Measurements from ENCODE around the gene UBE2E2.

Gene UBE2E2

DNA sequence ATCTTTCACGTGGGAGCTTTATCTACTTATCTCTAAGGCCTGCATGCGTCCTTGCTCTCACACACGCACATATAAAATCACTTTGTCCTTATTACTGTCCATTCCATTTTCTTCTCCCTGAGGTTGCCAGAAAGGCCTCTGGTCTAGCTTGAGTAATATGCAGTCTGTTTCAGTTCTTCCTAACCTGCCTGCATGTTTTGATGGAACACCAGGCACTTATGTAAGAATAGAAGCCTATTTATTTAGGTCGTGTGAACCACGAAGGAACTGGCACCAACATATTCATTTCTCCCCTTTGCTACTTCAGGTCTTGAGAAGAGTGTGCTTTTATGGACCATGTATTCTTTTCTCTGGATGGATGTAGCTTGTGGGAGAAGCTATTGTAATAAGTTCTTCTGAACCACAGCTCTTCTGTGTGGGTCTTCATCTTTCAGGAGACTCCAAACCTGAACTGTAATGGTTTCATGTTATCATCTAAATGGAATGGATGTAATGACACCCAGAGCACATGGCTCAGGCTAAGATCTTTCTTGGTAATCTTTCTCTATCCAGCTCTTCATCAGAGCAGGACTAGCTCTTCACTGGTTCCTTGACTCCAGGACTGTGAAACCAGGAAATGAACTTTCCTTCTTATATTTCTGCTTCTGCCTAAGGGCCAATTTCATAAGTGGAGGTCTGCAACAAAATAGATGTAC, 53.8 kb downstream of the UBE2E2 start:
- no peaks in the 10 kb centered on the region for H3K9me3 ChIP-seq (ENCODE audit: control insufficient read depth, low read length)
- no peak for DNase-seq (ENCODE audit: low read depth)
- H3K4me3 ChIP-seq (ENCODE audit: low read length) = no peak overlapping the region
- no peaks in the 10 kb centered on the region for H3K36me3 ChIP-seq (ENCODE audit: control insufficient read depth, insufficient read depth, low read length, severe bottlenecking)
- no peaks in the 10 kb centered on the region for H3K27me3 ChIP-seq (replicated peaks; ENCODE audit: control insufficient read depth, insufficient read depth, low read length)
- H3K4me1 ChIP-seq (ENCODE audit: control insufficient read depth, insufficient read depth, low read length) = no peaks in the 10 kb centered on the region
- no peak overlapping the region for H3K9ac ChIP-seq (ENCODE audit: low read length)

DNA sequence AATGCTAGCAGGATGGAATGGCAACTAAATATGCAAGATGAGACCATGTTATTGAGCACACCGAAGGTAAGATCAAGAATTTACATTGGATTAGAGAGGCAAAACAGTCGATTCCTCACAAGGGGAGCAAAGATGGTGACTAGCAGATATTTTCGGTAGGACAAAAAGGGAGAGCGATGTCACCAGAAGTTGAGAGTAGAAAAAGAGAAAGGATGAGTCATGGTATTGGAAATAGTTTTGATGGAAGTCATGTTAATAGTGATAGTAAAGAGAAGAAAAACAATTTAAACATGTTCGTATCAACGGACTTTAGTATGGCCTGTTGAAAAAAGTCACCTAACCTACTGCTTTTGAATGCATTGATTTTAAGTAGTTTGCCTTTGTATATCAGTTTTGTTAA, 55.0 kb downstream of the UBE2E2 start:
- DNase-seq (ENCODE audit: low read depth) = no peak
- no peaks in the 10 kb centered on the region for H3K4me1 ChIP-seq (ENCODE audit: control insufficient read depth, insufficient read depth, low read length)
- no peaks in the 10 kb centered on the region for H3K27me3 ChIP-seq (replicated peaks; ENCODE audit: control insufficient read depth, insufficient read depth, low read length)
- no peak overlapping the region for H3K4me3 ChIP-seq (ENCODE audit: low read length)
- no peak overlapping the region for H3K9ac ChIP-seq (ENCODE audit: low read length)
- no peaks in the 10 kb centered on the region for H3K36me3 ChIP-seq (ENCODE audit: control insufficient read depth, insufficient read depth, low read length, severe bottlenecking)
- no peaks in the 10 kb centered on the region for H3K9me3 ChIP-seq (ENCODE audit: control insufficient read depth, low read length)

DNA sequence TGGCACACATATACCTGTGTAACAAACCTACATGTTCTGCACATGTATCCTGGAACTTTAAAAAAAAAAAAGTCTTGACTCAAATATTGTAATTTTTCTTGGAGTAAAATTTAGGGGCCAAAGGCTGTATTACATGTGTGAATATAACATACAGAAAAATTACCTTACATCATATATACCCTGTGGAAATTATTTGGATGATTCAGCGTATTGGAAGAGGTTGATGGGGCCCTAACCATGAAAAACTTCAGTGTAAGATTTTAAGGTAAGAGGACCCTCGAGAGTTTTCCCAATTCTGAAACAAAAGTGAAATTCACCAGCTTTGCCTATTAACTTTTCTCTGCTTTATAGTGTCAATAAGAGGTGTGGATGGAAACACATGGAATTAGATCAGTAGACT, 56.4 kb downstream of the UBE2E2 start:
- Histone ChIP-seq H3K4me1 (ENCODE audit: control insufficient read depth, insufficient read depth, low read length) (peaks cover 8% of the 10 kb centered on the region), H3K9ac (ENCODE audit: low read length) (no peak overlapping the region), H3K27me3 (replicated peaks; ENCODE audit: control insufficient read depth, insufficient read depth, low read length) (no peaks in the 10 kb centered on the region), H3K4me3 (ENCODE audit: low read length) (no peak overlapping the region), H3K36me3 (ENCODE audit: control insufficient read depth, insufficient read depth, low read length, severe bottlenecking) (no peaks in the 10 kb centered on the region), H3K9me3 (ENCODE audit: control insufficient read depth, low read length) (no peaks in the 10 kb centered on the region)
- DNase-seq (ENCODE audit: low read depth) = no peak

DNA sequence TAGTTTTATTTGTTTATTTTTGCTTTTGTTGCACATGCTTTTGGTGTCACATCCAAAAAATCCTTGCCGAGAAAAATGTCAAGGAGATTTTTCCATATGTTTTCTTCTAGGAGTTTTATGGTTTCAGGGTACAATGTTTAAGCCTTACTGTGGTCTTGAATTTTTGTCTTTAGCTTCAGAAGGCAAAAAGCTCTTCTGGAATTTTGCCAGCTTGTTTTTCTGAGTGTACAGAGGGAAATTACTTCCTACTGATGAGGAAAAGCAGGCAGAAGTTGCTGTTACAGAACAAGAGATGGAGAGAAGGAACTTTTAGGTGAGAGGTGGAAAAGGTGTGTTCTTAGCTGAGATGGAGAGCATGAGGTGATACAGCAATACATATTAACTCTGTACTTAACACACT, 59.6 kb downstream of the UBE2E2 start:
- Histone ChIP-seq H3K27me3 (replicated peaks; ENCODE audit: control insufficient read depth, insufficient read depth, low read length) (no peaks in the 10 kb centered on the region), H3K36me3 (ENCODE audit: control insufficient read depth, insufficient read depth, low read length, severe bottlenecking) (no peaks in the 10 kb centered on the region), H3K4me1 (ENCODE audit: control insufficient read depth, insufficient read depth, low read length) (peaks cover 13% of the 10 kb centered on the region), H3K4me3 (ENCODE audit: low read length) (no peak overlapping the region), H3K9me3 (ENCODE audit: control insufficient read depth, low read length) (no peaks in the 10 kb centered on the region), H3K9ac (ENCODE audit: low read length) (no peak overlapping the region)
- DNase-seq (ENCODE audit: low read depth) = peak; percentile 12

DNA sequence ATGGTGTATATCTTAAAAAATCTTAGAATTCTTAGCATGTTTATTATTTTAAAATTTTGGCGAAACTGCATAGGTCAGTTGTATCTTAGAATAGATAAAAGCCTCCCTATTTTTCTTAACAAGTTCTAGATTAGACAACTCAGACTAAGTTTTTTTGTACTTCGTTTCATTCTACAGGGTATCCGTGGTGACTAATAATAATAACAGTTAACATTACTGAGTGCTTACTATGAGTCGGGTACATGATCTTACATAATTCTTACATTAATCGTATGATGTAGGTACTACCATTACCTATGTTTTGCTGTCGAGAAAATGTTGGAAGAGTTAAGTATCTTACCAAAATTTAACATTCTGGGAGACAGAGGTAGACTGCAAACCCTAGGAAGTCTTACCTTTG, 60.7 kb downstream of the UBE2E2 start:
- Histone ChIP-seq H3K4me3 (ENCODE audit: low read length) (peak overlapping the region; percentile 17), H3K9ac (ENCODE audit: low read length) (no peak overlapping the region), H3K27me3 (replicated peaks; ENCODE audit: control insufficient read depth, insufficient read depth, low read length) (no peaks in the 10 kb centered on the region), H3K36me3 (ENCODE audit: control insufficient read depth, insufficient read depth, low read length, severe bottlenecking) (no peaks in the 10 kb centered on the region), H3K9me3 (ENCODE audit: control insufficient read depth, low read length) (no peaks in the 10 kb centered on the region), H3K4me1 (ENCODE audit: control insufficient read depth, insufficient read depth, low read length) (peaks cover 13% of the 10 kb centered on the region)
- DNase-seq (ENCODE audit: low read depth) = peak; percentile 29

DNA sequence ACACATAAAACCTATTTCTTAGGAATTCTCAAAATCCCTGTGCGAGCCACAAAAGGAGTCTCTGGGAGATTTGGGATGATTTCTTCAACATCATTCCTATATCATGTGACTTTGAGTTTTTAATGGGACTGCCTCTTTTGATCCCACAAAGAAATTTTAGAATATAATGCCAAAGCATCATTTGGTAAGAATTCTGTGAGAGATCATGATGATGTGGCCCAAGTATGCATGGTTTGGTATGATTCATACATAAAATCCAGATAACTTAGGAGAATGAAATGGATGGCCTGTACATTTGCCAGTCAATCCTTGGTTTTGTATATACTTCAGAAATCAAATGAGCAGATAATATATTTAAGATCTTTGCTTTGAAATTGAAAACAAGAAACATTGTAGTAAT, 61.3 kb downstream of the UBE2E2 start:
- peak; percentile 70 for DNase-seq (ENCODE audit: low read depth)
- Histone ChIP-seq H3K36me3 (ENCODE audit: control insufficient read depth, insufficient read depth, low read length, severe bottlenecking) (no peaks in the 10 kb centered on the region), H3K9me3 (ENCODE audit: control insufficient read depth, low read length) (no peaks in the 10 kb centered on the region), H3K9ac (ENCODE audit: low read length) (no peak overlapping the region), H3K4me3 (ENCODE audit: low read length) (peak overlapping the region; percentile 17), H3K4me1 (ENCODE audit: control insufficient read depth, insufficient read depth, low read length) (peaks cover 13% of the 10 kb centered on the region), H3K27me3 (replicated peaks; ENCODE audit: control insufficient read depth, insufficient read depth, low read length) (no peaks in the 10 kb centered on the region)

DNA sequence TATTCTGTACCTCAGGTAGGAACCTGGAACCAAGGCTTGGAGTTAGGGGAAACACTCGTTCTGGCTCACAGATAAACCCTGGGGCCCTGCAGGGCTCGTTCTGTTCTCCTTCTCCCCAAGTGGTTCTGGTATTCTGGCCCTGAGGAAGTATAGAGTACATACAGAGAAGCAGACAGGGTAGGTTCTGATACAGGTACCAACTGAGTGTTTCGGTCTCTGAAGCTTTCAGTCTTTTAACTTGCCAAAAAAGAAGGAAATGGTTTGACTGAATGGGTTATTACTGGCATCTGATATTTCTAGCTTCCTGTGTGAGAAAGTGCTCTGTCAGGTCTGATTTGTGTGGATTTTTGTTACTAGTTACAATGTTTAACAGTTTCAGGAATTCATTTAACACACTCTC, 67.3 kb downstream of the UBE2E2 start:
- Histone ChIP-seq H3K4me3 (ENCODE audit: low read length) (no peak overlapping the region), H3K36me3 (ENCODE audit: control insufficient read depth, insufficient read depth, low read length, severe bottlenecking) (no peaks in the 10 kb centered on the region), H3K4me1 (ENCODE audit: control insufficient read depth, insufficient read depth, low read length) (no peaks in the 10 kb centered on the region), H3K9me3 (ENCODE audit: control insufficient read depth, low read length) (no peaks in the 10 kb centered on the region), H3K27me3 (replicated peaks; ENCODE audit: control insufficient read depth, insufficient read depth, low read length) (no peaks in the 10 kb centered on the region), H3K9ac (ENCODE audit: low read length) (no peak overlapping the region)
- no peak for DNase-seq (ENCODE audit: low read depth)

DNA sequence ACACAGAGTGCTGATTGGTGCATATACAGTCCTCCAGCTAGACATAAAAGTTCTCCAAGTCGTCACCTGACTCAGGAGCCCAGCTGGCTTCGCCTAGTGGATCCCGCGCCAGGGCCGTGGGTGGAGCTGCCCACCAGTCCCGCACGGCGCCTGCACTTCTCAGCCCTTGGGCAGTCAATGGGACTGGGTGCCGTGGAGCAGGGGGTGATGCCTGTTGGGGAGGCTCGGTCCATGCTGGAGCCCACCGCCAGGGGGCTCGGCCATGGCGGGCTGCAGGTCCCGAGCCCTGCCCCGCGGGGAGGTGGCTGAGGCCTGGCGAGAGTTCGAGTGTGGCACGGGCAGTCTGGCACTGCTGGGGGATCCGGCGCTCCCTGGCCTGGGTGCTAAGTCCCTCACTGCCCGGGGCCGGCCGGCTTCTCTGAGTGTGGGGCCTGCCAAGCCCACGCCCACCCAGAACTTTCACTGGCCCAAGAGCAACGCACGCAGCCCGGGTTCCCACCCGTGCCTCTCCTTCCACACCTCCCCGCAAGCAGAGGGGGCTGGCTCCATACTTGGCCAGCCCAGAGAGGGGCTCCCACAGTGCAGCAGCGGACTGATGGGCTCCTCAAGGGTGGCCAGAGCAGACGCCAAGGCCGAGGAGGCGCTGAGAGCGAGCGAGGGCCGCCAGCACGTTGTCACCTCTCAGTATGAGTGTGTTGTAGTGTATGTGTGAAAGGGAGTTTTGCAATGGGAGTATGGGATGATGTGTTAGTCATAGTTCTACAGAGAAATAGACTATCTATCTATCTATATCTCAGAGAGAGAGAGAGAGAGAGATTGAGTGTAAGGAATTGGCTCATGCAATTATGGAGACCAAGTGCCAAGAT, 69.0 kb downstream of the UBE2E2 start:
- Histone ChIP-seq H3K4me3 (ENCODE audit: low read length) (no peak overlapping the region), H3K36me3 (ENCODE audit: control insufficient read depth, insufficient read depth, low read length, severe bottlenecking) (no peaks in the 10 kb centered on the region), H3K27me3 (replicated peaks; ENCODE audit: control insufficient read depth, insufficient read depth, low read length) (no peaks in the 10 kb centered on the region), H3K9ac (ENCODE audit: low read length) (no peak overlapping the region), H3K9me3 (ENCODE audit: control insufficient read depth, low read length) (no peaks in the 10 kb centered on the region), H3K4me1 (ENCODE audit: control insufficient read depth, insufficient read depth, low read length) (no peaks in the 10 kb centered on the region)
- DNase-seq (ENCODE audit: low read depth) = no peak

DNA sequence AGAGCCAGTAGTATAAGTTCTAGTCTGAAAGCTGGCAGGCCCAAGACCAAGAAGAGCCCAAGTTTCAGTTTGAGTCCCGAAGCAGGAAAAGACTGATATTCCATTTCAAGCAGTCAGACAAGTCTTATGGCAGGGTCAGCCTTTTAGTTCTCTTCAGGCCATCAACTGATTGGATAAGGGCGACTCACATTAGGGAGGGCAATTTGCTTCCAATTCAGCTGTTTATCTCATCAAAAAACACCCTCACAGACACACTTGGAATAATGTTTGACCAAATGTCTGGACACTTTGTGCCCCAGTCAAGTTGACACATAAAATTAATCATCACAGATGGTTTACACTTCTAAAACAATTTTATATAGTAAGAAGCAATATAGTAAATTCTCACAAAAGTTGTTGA, 69.7 kb downstream of the UBE2E2 start:
- Histone ChIP-seq H3K27me3 (replicated peaks; ENCODE audit: control insufficient read depth, insufficient read depth, low read length) (no peaks in the 10 kb centered on the region), H3K9ac (ENCODE audit: low read length) (no peak overlapping the region), H3K4me3 (ENCODE audit: low read length) (no peak overlapping the region), H3K4me1 (ENCODE audit: control insufficient read depth, insufficient read depth, low read length) (peaks cover 1% of the 10 kb centered on the region), H3K9me3 (ENCODE audit: control insufficient read depth, low read length) (no peaks in the 10 kb centered on the region), H3K36me3 (ENCODE audit: control insufficient read depth, insufficient read depth, low read length, severe bottlenecking) (no peaks in the 10 kb centered on the region)
- DNase-seq (ENCODE audit: low read depth) = no peak

DNA sequence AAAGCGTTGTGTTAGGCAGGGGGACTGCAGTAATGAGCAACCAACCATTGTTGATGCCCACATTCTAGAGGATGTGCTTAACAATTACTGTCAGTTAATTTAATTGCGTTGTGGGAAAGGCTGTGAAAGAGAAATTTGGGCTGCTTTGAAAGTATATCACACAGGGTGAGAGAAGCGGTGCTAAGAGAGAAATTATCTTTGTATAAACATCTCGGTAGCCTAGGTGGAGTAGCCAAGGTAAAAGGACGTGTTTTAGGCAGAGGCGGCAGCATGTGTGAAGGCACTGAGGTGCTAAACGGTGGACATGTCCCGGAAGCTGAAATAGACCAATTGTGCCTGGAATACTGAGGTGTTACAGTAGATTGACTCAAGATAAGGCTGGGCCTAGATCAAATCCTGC, 71.9 kb downstream of the UBE2E2 start:
- Histone ChIP-seq H3K27me3 (replicated peaks; ENCODE audit: control insufficient read depth, insufficient read depth, low read length) (no peaks in the 10 kb centered on the region), H3K9me3 (ENCODE audit: control insufficient read depth, low read length) (no peaks in the 10 kb centered on the region), H3K9ac (ENCODE audit: low read length) (no peak overlapping the region), H3K4me3 (ENCODE audit: low read length) (no peak overlapping the region), H3K36me3 (ENCODE audit: control insufficient read depth, insufficient read depth, low read length, severe bottlenecking) (no peaks in the 10 kb centered on the region), H3K4me1 (ENCODE audit: control insufficient read depth, insufficient read depth, low read length) (peaks cover 15% of the 10 kb centered on the region)
- no peak for DNase-seq (ENCODE audit: low read depth)

DNA sequence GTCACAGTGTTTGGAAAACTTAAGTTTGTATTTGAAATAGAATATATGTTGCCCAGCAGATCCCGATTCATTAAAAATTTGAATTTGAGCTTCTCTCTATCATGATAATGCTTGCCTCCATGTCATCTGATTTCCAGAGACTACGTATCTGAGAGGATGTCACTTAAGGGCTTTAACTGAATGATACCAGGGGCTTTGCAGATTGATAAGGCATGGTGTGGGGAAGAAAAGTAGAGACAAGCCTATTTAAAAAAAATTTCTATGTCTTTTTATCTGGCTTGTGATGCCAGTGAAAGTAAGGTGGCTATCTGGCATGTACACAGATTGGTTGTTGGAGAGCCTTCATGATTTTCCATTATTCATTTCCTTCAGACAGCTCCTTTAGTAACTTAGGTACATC, 72.7 kb downstream of the UBE2E2 start:
- no peaks in the 10 kb centered on the region for H3K27me3 ChIP-seq (replicated peaks; ENCODE audit: control insufficient read depth, insufficient read depth, low read length)
- H3K4me1 ChIP-seq (ENCODE audit: control insufficient read depth, insufficient read depth, low read length) = peaks cover 15% of the 10 kb centered on the region
- no peak for DNase-seq (ENCODE audit: low read depth)
- H3K9me3 ChIP-seq (ENCODE audit: control insufficient read depth, low read length) = no peaks in the 10 kb centered on the region
- H3K9ac ChIP-seq (ENCODE audit: low read length) = no peak overlapping the region
- H3K4me3 ChIP-seq (ENCODE audit: low read length) = no peak overlapping the region
- H3K36me3 ChIP-seq (ENCODE audit: control insufficient read depth, insufficient read depth, low read length, severe bottlenecking) = no peaks in the 10 kb centered on the region

Data from adipocyte (in vitro differentiated cells).